HCT116 (cell line): Measurements from ENCODE around the gene ITGAD.

Source experiments
- CTCF ChIP-seq, 3 experiments: fragments of 200-600 bp in 1 of 3; sonication (generic) in 1 of 3; IDR thresholded peaks in 2 of 3; conservative IDR thresholded peaks in 1 of 3; 2 replicates each; pipeline ENCODE4 v1.5.1; 2012 to 2017; ENCODE audit warnings: low read depth in 2 of 3, low read length in 2 of 3, antibody characterized with exemption in 1 of 3, borderline replicate concordance in 1 of 3, control low read depth in 1 of 3, mild to moderate bottlenecking in 1 of 3, mixed read lengths in 1 of 3, mixed run types in 1 of 3, moderate library complexity in 1 of 3; ENCODE audit not compliant: insufficient read depth in 1 of 3
- ELF1 ChIP-seq: IDR thresholded peaks from 2 replicates; pipeline ENCODE4 v1.6.1; 2012; ENCODE audit warnings: low read depth, borderline replicate concordance
- ZFX ChIP-seq: fragments of 450-650 bp; IDR thresholded peaks from 2 replicates; pipeline ENCODE4 v1.6.1; 2017

GRCh38 chr16:31440516-31441184 is 47.5 kb downstream of the ITGAD start:
- TF ChIP-seq CTCF (IDR thresholded peaks at IDR 0.05 in 2 of 3, conservative IDR thresholded peaks at IDR 0.05 in 1 of 3; ENCODE audit: borderline replicate concordance in 1 of 3, insufficient read depth in 1 of 3, low read depth in 2 of 3, low read length in 2 of 3) (no peak), ELF1 (no peak), ZFX (no peak)
